Measurements from ENCODE around the gene CX3CR1. TPM values are rescaled to one million over a fixed set of nuclear protein-coding genes. Genes with fewer than 3 reads are reported as not detected.

Gene CX3CR1
- total RNA-seq, 1 donor from 2014 or later, result not detected

DNA sequence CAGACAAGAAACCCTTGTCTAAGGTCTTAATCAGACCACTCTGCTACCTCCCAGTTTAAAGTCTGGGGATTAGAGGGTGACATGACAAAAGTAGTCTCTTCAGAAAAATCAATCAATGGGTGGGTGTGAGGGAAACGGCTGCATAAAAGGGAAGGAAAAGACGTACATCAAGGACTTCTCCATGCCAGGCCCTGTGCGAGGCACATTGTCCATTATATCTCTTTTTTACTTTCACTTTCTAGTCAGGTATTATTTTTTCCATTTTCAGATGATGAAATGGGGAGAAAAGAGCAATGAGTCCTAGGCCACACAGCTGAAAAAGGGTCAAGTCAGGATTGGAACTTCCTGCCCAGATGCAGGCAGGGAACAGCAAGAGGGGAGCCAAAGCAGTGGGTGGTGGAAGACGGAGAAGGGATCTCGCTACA, 4.6 kb upstream of the CX3CR1 start:
- no peak for DNase-seq (ENCODE audit: low read depth)

GRCh38 chr3:39282057-39282456, 2.2 kb upstream of the CX3CR1 start:
- DNase-seq (ENCODE audit: low read depth), result no peak
- no peaks in the 10 kb centered on the region for H3K27me3 ChIP-seq (ENCODE audit: control insufficient read depth, insufficient read depth, low read length)
- H3K36me3 ChIP-seq (ENCODE audit: control insufficient read depth, insufficient read depth, low read length), result no peaks in the 10 kb centered on the region

More for the DNA sequence above, 4.6 kb upstream of the CX3CR1 start:
- Histone ChIP-seq H3K4me3 (ENCODE audit: low read depth, low read length) (no peak overlapping the region), H3K27me3 (ENCODE audit: control insufficient read depth, insufficient read depth, low read length) (no peaks in the 10 kb centered on the region), H3K36me3 (ENCODE audit: control insufficient read depth, insufficient read depth, low read length) (no peaks in the 10 kb centered on the region)
- TF ChIP-seq, protein P1, sequence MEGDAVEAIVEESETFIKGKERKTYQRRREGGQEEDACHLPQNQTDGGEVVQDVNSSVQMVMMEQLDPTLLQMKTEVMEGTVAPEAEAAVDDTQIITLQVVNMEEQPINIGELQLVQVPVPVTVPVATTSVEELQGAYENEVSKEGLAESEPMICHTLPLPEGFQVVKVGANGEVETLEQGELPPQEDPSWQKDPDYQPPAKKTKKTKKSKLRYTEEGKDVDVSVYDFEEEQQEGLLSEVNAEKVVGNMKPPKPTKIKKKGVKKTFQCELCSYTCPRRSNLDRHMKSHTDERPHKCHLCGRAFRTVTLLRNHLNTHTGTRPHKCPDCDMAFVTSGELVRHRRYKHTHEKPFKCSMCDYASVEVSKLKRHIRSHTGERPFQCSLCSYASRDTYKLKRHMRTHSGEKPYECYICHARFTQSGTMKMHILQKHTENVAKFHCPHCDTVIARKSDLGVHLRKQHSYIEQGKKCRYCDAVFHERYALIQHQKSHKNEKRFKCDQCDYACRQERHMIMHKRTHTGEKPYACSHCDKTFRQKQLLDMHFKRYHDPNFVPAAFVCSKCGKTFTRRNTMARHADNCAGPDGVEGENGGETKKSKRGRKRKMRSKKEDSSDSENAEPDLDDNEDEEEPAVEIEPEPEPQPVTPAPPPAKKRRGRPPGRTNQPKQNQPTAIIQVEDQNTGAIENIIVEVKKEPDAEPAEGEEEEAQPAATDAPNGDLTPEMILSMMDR (IDR thresholded peaks at IDR 0.05; ENCODE audit: insufficient read depth, low read length, poor library complexity, severe bottlenecking), result no peak

DNA sequence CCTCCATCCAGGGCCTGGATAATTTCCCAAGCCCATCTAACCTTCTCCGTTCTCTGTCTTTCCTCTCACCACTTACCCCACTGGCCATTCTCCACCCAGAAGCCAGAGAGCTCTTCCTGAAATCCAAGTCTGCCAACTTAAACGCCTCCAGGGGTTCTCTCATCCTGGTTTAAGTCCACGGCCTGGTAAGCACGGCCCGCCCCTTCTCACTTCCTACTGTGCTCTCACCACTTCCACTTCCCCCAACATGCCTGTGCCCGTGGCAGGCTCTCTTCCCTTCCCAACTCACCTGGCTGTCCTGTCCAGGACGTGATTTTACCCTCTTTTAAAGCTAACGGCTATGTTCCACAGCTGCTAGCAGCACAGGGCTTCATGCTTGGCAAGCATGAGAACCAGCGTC, 1.7 kb upstream of the CX3CR1 start:
- DNase-seq (ENCODE audit: low read depth), result no peak
- H3K27me3 ChIP-seq (ENCODE audit: control insufficient read depth, insufficient read depth, low read length), result no peaks in the 10 kb centered on the region
- TF ChIP-seq, protein P1 (IDR thresholded peaks at IDR 0.05; ENCODE audit: insufficient read depth, low read length, poor library complexity, severe bottlenecking), result no peak
- no peaks in the 10 kb centered on the region for H3K36me3 ChIP-seq (ENCODE audit: control insufficient read depth, insufficient read depth, low read length)
- no peak overlapping the region for H3K4me3 ChIP-seq (ENCODE audit: low read depth, low read length)

More at GRCh38 chr3:39282057-39282456, 2.2 kb upstream of the CX3CR1 start:
- TF ChIP-seq, protein P1 (IDR thresholded peaks at IDR 0.05; ENCODE audit: insufficient read depth, low read length, poor library complexity, severe bottlenecking), result no peak
- H3K4me3 ChIP-seq (ENCODE audit: low read depth, low read length), result no peak overlapping the region

DNA sequence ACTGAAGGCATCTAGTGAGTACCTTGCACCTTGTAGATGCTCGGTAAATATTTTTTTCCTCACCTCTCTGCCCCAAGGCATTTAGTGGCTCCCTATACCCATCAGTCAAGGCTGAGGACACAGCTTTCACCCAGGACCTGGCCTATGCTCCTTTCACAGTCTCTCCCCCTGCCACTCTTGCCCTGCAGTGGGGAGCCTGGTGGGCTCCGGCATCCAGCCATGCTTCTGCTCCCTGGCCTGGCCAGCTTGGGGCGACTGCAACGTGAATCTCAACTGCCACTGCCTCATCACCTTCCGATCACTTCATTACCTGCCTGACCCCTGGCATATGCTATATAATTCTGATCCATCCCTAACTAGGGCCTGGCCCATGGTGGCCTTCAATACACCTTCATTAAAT, 735 bp upstream of the CX3CR1 start:
- H3K36me3 ChIP-seq (ENCODE audit: control insufficient read depth, insufficient read depth, low read length), result no peaks in the 10 kb centered on the region
- DNase-seq (ENCODE audit: low read depth), result no peak
- TF ChIP-seq, protein P1 (IDR thresholded peaks at IDR 0.05; ENCODE audit: insufficient read depth, low read length, poor library complexity, severe bottlenecking), result no peak
- no peak overlapping the region for H3K4me3 ChIP-seq (ENCODE audit: low read depth, low read length)
- no peaks in the 10 kb centered on the region for H3K27me3 ChIP-seq (ENCODE audit: control insufficient read depth, insufficient read depth, low read length)

DNA sequence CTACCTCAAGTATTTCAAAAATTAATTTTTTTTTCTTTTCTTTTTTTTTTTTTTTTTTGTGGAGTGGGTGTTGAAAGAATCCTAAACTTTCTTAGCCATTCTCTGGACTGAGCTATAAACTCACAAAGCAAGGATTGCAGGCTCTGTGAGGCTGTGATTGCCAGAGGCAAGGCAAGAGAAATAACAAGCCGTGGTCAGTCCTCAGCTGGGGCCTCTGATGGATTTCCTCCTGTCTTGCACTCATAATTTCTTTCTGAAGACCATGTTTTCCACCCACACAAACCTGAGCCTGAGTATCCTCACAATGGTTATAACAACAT, 1.3 kb downstream of the CX3CR1 start:
- no peak for DNase-seq (ENCODE audit: low read depth)
- TF ChIP-seq, protein P1 (IDR thresholded peaks at IDR 0.05; ENCODE audit: insufficient read depth, low read length, poor library complexity, severe bottlenecking), result no peak

GRCh38 chr3:39277893-39278615, 1.8 kb downstream of the CX3CR1 start:
- Histone ChIP-seq H3K27me3 (ENCODE audit: control insufficient read depth, insufficient read depth, low read length) (peaks cover 4% of the 10 kb centered on the region), H3K4me3 (ENCODE audit: low read depth, low read length) (no peak overlapping the region), H3K36me3 (ENCODE audit: control insufficient read depth, insufficient read depth, low read length) (no peaks in the 10 kb centered on the region)
- no peak for DNase-seq (ENCODE audit: low read depth)
- TF ChIP-seq, protein P1 (IDR thresholded peaks at IDR 0.05; ENCODE audit: insufficient read depth, low read length, poor library complexity, severe bottlenecking), result no peak

More for the DNA sequence above, 1.3 kb downstream of the CX3CR1 start:
- Histone ChIP-seq H3K27me3 (ENCODE audit: control insufficient read depth, insufficient read depth, low read length) (peaks cover 4% of the 10 kb centered on the region), H3K36me3 (ENCODE audit: control insufficient read depth, insufficient read depth, low read length) (no peaks in the 10 kb centered on the region), H3K4me3 (ENCODE audit: low read depth, low read length) (no peak overlapping the region)

Measured in kidney epithelial cell (primary cell).